ENCODE data around the gene FGGY.
A peak's percentile ranks its signal among the peaks of the same experiment; 100 is the strongest.
"Not testable (repeated sequence)": the region's sequence is repeated elsewhere in the genome, so short reads cannot be mapped to it uniquely, and the experiment has no call there.

The FGGY gene

GRCh38 chr1:59580257-59580656 is 283.4 kb downstream of the FGGY start:
- peak overlapping the region in 5 of 11 experiments; percentile 39 to 67 (median 41); a peak in 10 of 22 replicates for H3K4me2 ChIP-seq
- H3K4me1 ChIP-seq: peaks cover 0 to 38% (median 4%) of the 10 kb centered on the region in 10 experiments; a peak in 10 of 20 replicates
- no peak overlapping the region for H3K4me3 ChIP-seq
- peak overlapping the region in 1 of 11 experiments; percentile 47; a peak in 1 of 22 replicates for H3K9ac ChIP-seq
- peak overlapping the region in 3 of 11 experiments; percentile 3 to 39 (median 22); a peak in 6 of 22 replicates for H3K27ac ChIP-seq
- no peaks in the 10 kb centered on the region for H3K27me3 ChIP-seq
- no peaks in the 10 kb centered on the region for H4K20me1 ChIP-seq
- H3K36me3 ChIP-seq: 0 out of 22 replicates have a peak, but pooled peaks cover 0 to 4% (median 0%) of the 10 kb centered on the region in 11 experiments
- H3K9me3 ChIP-seq (replicated peaks in 1 of 11): peaks cover 0 to 24% (median 3%) of the 10 kb centered on the region in 11 experiments; a peak in 6 of 22 replicates
- TF ChIP-seq Cebpa-rat (IDR thresholded peaks at IDR 0.05): no peak

DNA sequence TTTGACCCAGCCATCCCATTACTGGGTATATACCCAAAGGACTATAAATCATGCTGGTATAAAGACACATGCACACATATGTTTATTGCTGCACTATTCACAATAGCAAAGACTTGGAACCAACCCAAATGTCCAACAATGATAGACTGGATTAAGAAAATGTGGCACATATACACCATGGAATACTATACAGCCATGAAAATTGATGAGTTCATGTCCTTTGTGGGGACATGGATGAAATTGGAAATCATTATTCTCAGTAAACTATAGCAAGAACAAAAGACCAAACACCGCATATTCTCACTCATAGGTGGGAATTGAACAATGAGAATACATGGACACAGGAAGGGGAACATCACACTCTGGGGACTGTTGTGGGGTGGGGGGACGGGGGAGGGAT is 295.5 kb downstream of the FGGY start:
- not testable (repeated sequence) for H3K9ac ChIP-seq; H3K36me3 ChIP-seq; H3K27ac ChIP-seq; H3K4me3 ChIP-seq; H4K20me1 ChIP-seq; H3K9me3 ChIP-seq (replicated peaks in 1 of 11); H3K4me2 ChIP-seq; H3K27me3 ChIP-seq
- peaks cover 0 to 16% (median 0%) of the 10 kb centered on the region in 10 experiments; a peak in 6 of 20 replicates for H3K4me1 ChIP-seq

GRCh38 chr1:59592924-59593323 is 296.0 kb downstream of the FGGY start:
- H3K27ac ChIP-seq: no peak overlapping the region
- H3K4me2 ChIP-seq: no peak overlapping the region
- no peaks in the 10 kb centered on the region for H4K20me1 ChIP-seq
- no peak for TF ChIP-seq Cebpa-rat (IDR thresholded peaks at IDR 0.05)
- no peaks in the 10 kb centered on the region for H3K27me3 ChIP-seq
- no peak overlapping the region for H3K9ac ChIP-seq
- H3K9me3 ChIP-seq (replicated peaks in 1 of 11): no peaks in the 10 kb centered on the region
- H3K4me3 ChIP-seq: no peak overlapping the region
- peaks cover 0 to 16% (median 0%) of the 10 kb centered on the region in 10 experiments; a peak in 6 of 20 replicates for H3K4me1 ChIP-seq
- H3K36me3 ChIP-seq: no peaks in the 10 kb centered on the region

DNA sequence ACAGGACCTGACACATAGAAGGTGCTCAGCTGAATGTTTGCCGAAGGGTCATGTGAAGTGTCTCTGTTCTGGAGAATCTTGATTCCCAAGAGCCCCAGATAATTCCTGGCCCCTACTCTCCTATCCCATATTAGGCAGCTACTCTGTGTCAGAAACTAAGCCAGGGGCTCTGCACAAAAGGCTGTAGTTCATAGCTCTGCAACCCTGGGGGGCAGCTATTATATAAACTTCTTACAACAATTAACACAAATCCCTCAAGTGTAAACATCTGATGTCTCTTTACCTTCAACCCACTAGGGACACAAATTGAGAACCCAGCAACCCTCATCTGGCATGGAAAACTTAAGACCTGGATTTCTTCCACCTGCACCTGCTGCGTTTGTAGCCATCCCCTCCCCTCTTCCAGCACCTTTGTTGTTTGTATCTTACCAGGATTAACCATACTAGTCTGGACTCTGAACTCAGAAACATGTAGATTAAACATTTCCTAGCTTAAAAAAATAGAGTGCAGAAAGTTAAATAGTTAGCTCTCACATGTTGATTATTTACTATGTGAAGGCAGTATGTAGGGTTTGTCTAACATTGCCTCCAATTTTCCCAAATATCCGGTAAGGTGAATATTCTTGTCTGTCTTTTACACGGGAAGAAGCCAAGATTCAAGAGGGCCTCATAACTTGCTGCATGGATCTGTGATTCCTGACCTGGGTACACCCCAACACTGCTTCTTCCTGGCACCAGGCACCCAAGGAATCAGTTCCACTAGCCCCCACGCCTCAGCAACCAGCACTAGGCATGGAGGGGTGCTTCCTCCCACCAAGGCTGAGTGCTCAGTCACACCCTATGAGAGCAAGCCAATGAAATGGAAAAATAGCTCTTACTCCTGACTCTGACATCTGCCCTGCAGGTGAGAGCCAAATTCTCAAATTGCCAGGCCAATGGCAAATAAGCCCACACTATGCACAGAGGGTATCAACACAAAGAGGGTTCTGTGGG is 297.2 kb downstream of the FGGY start:
- H3K4me3 ChIP-seq: no peak overlapping the region
- no peaks in the 10 kb centered on the region for H3K27me3 ChIP-seq
- no peak overlapping the region for H3K9ac ChIP-seq
- TF ChIP-seq Cebpa-rat (IDR thresholded peaks at IDR 0.05): no peak
- H3K9me3 ChIP-seq (replicated peaks in 1 of 11): no peaks in the 10 kb centered on the region
- H3K4me2 ChIP-seq: 0 out of 22 replicates have a peak overlapping the region, but pooled peaks of 1 of the 11 experiments have one; percentile 2
- no peaks in the 10 kb centered on the region for H3K36me3 ChIP-seq
- no peaks in the 10 kb centered on the region for H4K20me1 ChIP-seq
- peaks cover 0 to 16% (median 0%) of the 10 kb centered on the region in 10 experiments; a peak in 6 of 20 replicates for H3K4me1 ChIP-seq
- no peak overlapping the region for H3K27ac ChIP-seq

GRCh38 chr1:59595774-59596173 is 298.9 kb downstream of the FGGY start:
- Histone ChIP-seq H3K4me2 (peak overlapping the region in 1 of 11 experiments; percentile 14; a peak in 1 of 22 replicates), H3K4me1 (peaks cover 0 to 16% (median 0%) of the 10 kb centered on the region in 10 experiments; a peak in 6 of 20 replicates), H4K20me1 (no peaks in the 10 kb centered on the region), H3K9me3 (replicated peaks in 1 of 11) (no peaks in the 10 kb centered on the region), H3K9ac (no peak overlapping the region), H3K36me3 (no peaks in the 10 kb centered on the region), H3K27ac (no peak overlapping the region), H3K4me3 (no peak overlapping the region), H3K27me3 (no peaks in the 10 kb centered on the region)
- TF ChIP-seq Cebpa-rat (IDR thresholded peaks at IDR 0.05): no peak

DNA sequence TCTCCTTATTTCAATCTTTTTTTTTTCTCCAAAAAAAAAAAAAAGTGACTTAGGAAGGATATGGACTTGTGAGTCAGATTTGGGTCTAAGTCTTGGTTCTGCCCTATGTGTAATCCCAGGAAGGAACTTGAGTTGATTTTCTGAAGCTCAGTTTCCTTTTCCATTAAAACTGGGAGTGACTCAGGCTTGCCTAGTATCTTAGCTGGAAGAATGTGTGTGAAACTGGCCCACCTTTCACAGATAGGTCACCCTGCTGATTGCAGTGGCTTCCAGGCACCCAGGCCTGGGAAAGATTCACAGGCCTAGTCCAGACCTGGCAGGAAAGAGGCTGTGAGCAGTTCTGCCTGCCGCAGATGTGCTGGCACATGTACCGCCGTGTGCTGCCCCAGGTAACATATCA is 299.5 kb downstream of the FGGY start:
- peak overlapping the region in 3 of 11 experiments; percentile 14 to 38 (median 16); a peak in 5 of 22 replicates for H3K4me2 ChIP-seq
- H4K20me1 ChIP-seq: no peaks in the 10 kb centered on the region
- no peak for TF ChIP-seq Cebpa-rat (IDR thresholded peaks at IDR 0.05)
- H3K4me3 ChIP-seq: no peak overlapping the region
- no peak overlapping the region for H3K27ac ChIP-seq
- H3K36me3 ChIP-seq: no peaks in the 10 kb centered on the region
- H3K9me3 ChIP-seq (replicated peaks in 1 of 11): no peaks in the 10 kb centered on the region
- H3K27me3 ChIP-seq: no peaks in the 10 kb centered on the region
- no peak overlapping the region for H3K9ac ChIP-seq
- H3K4me1 ChIP-seq: peaks cover 0 to 16% (median 0%) of the 10 kb centered on the region in 10 experiments; a peak in 6 of 20 replicates

DNA sequence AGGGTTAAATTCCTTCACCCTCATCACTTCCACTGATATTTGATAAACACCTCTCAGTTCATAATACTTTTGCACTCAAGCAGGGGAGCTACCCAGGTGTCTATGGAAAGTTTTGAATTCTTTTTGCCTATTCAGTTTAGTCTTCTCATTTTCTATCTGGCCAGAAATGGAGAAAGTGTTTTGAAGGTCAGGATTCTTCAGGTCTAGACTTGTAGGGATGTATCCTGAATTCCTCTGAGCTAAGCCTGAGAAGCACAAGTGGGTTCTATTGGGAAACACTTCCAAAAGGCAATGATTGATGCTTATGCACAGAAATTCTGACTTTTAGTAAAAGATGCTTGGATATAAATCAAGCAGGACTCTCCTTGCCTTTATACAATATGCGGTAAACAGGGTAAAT is 300.1 kb downstream of the FGGY start:
- TF ChIP-seq Cebpa-rat (IDR thresholded peaks at IDR 0.05): no peak
- Histone ChIP-seq H3K4me2 (no peak overlapping the region), H3K27me3 (no peaks in the 10 kb centered on the region), H3K4me1 (peaks cover 0 to 16% (median 0%) of the 10 kb centered on the region in 10 experiments; a peak in 6 of 20 replicates), H3K27ac (no peak overlapping the region), H3K9me3 (replicated peaks in 1 of 11) (no peaks in the 10 kb centered on the region), H3K9ac (no peak overlapping the region), H3K36me3 (no peaks in the 10 kb centered on the region), H3K4me3 (no peak overlapping the region), H4K20me1 (no peaks in the 10 kb centered on the region)

DNA sequence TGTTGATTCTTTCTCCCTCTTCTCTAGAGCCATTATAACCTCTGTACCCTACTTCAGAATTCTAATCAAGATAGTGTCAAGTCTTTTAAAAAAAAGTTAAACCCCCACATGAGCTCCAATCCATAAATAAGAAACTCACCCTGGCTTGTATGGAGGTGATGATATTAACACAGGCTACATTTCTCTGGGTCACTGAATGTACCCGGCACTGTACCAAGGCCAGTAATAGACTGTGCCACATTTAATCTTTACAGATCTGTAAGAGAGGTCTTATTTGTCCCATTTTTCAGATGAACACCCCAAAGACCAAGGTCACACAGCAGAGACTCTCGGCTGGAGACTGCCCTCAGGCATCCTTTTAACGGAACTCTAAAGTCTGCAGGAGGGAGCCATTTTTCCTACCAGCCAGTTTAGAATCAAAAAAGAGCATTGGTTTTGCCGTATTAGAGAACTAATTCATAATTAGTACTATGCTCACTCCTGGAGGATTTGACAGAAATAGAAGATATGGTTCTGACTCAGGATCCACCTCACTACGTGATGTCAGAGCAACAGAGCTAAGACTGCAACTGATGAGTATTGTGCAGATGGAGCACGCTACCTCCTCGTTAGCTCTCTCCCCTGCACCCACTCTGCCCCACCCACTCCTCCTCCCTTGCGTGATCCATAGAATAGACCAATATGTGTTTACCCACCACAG is 300.7 kb downstream of the FGGY start:
- no peaks in the 10 kb centered on the region for H3K9me3 ChIP-seq (replicated peaks in 1 of 11)
- no peak overlapping the region for H3K4me2 ChIP-seq
- H3K9ac ChIP-seq: no peak overlapping the region
- no peak overlapping the region for H3K4me3 ChIP-seq
- no peak for TF ChIP-seq Cebpa-rat (IDR thresholded peaks at IDR 0.05)
- no peaks in the 10 kb centered on the region for H3K27me3 ChIP-seq
- H3K36me3 ChIP-seq: no peaks in the 10 kb centered on the region
- peaks cover 0 to 16% (median 0%) of the 10 kb centered on the region in 10 experiments; a peak in 6 of 20 replicates for H3K4me1 ChIP-seq
- no peak overlapping the region for H3K27ac ChIP-seq
- H4K20me1 ChIP-seq: no peaks in the 10 kb centered on the region

- H3K27me3 ChIP-seq: no peaks in the 10 kb centered on the region
- peaks cover 0 to 16% (median 0%) of the 10 kb centered on the region in 10 experiments; a peak in 6 of 20 replicates for H3K4me1 ChIP-seq
- no peak overlapping the region for H3K9ac ChIP-seq
- H4K20me1 ChIP-seq: no peaks in the 10 kb centered on the region
- no peaks in the 10 kb centered on the region for H3K36me3 ChIP-seq
- H3K4me2 ChIP-seq: no peak overlapping the region
- H3K27ac ChIP-seq: no peak overlapping the region
- H3K4me3 ChIP-seq: no peak overlapping the region
- no peaks in the 10 kb centered on the region for H3K9me3 ChIP-seq (replicated peaks in 1 of 11)
- no peak for TF ChIP-seq Cebpa-rat (IDR thresholded peaks at IDR 0.05)
Observed at GRCh38 chr1:59598120-59598440, 301.2 kb downstream of the FGGY start.

Measured in BLaER1 treated with 17β-estradiol and CSF1 and Interleukin-3, amounts not matched to agents 10 nM and 100 nM (cell line).